ENCODE data around the gene SLC39A1. TPM values are rescaled to one million over a fixed set of nuclear protein-coding genes. Genes with fewer than 3 reads are reported as not detected.
"Not testable (repeated sequence)": the region's sequence is repeated elsewhere in the genome, so short reads cannot be mapped to it uniquely, and the experiment has no call there.

SLC39A1 gene
- polyA plus RNA-seq, 2 of the 4 experiments (the other 2 are of a cell fraction), result 80.6 to 108 TPM

DNA sequence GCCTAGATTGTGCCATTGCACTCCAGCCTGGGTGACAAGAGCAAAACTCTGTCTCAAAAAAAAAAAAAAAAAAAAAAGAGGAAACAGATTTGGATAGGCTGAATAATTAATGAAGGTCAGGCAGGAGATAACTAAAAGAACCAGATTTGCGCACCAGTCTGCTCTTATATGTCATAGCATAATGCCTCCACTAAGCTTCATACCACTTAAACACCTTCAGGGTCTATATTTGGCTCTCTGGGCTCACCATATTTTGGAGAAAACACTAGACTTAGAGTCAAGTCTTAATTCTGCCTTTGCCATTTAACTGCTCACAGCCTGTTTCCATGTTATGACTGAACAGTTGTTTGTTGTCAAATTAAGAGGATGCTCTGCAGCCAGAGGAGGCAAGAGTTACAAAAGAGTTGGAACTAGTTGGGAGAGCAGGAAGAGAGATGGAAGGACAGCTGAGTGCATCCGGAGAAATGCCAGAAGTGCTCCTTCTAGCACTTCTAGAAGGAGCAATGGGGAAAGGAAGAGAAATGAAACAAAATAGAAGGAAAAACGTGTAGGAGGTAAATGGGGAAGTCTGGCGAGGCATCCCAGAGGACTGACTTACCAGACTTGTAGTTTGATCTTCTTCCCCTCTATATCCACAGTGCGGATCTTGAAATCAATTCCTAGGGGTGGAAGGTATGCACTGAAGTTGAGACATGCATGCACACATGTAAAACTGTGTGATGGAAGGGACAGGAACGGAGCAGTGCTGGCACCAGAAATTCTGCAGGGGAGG lies 21.0 kb upstream of the SLC39A1 start (continued):
- TF ChIP-seq MAX (IDR thresholded peaks at IDR 0.05) (no peak), EP300 (IDR thresholded peaks at IDR 0.05) (no peak), HOXB5 (CRISPR knock-in tag; IDR thresholded peaks at IDR 0.05) (no peak), HOXA7 (CRISPR knock-in tag; IDR thresholded peaks at IDR 0.05) (no peak), CEBPB (IDR thresholded peaks at IDR 0.05) (no peak), ZSCAN20 (CRISPR knock-in tag; IDR thresholded peaks at IDR 0.05) (no peak)

- DNase-seq (ENCODE audit: low read depth in 1 of 2, low spot score in 1 of 2); H3K4me2 ChIP-seq; FAIRE-seq; H3K9me3 ChIP-seq; H3K27ac ChIP-seq; ATAC-seq; H3K4me3 ChIP-seq: not testable (repeated sequence)
- ChIA-PET CTCF (interaction anchor here (1.8 kb wide), 1 partner anchor 304 kb away, joined by 4 read pairs; no protein-coding TSS in a partner anchor), POLR2A (interaction anchor here (1.0 kb wide), 1 partner anchor 8 kb away, joined by 4 read pairs; no protein-coding TSS in a partner anchor)
- H3K4me1 ChIP-seq, result peaks cover 17% of the 10 kb centered on the region
- WGBS (ENCODE audit: missing lambda C conversion rate), result 100% methylated on average over 2 of the region's 2 CpGs
Observed at GRCh38 chr1:153981735-153982134, 18.4 kb upstream of the SLC39A1 start.

- not testable (repeated sequence) for ATAC-seq; H3K4me2 ChIP-seq; H3K4me3 ChIP-seq; H3K27ac ChIP-seq; DNase-seq (ENCODE audit: low read depth in 1 of 2, low spot score in 1 of 2); FAIRE-seq; H3K9me3 ChIP-seq
- POLR2A ChIA-PET, result interaction anchor here (3.5 to 4.4 kb wide), 2 partner anchors 12 kb away, joined by 52 to 78 read pairs; partner anchors contain the start of genes CREB3L4 and RPS27
- H3K4me1 ChIP-seq, result peaks cover 18% of the 10 kb centered on the region
- 93% methylated on average over 11 of the region's 12 CpGs for WGBS (ENCODE audit: missing lambda C conversion rate)
- CTCF ChIA-PET, result interaction anchor here (1.0 to 7.5 kb wide), 7 partner anchors 7 to 182 kb away, joined by 3 to 90 read pairs (median 9); partner anchors contain the start of genes CREB3L4, DENND4B and RAB13
Observed at GRCh38 chr1:153979091-153979490, 15.8 kb upstream of the SLC39A1 start.

GRCh38 chr1:153978274-153978909 lies 15.1 kb upstream of the SLC39A1 start:
- Histone ChIP-seq H3K4me1 (peaks cover 18% of the 10 kb centered on the region), H3K4me3 (peak overlapping the region; percentile 92), H3K9me3 (no peaks in the 10 kb centered on the region), H3K4me2 (peak overlapping the region; percentile 92), H3K27ac (peak overlapping the region; percentile 88 to 95; a peak in 5 of 6 replicates)
- ChIA-PET POLR2A (interaction anchor here (0.9 to 4.4 kb wide), 6 partner anchors 11 to 194 kb away, joined by 3 to 78 read pairs (median 10); partner anchors contain the start of genes CREB3L4, DENND4B, RPS27 and SLC39A1), CTCF (interaction anchor here (0.5 to 7.5 kb wide), 10 partner anchors 8 to 947 kb away, joined by 3 to 90 read pairs (median 6); partner anchors contain the start of genes CREB3L4, DENND4B and RAB13)
- no peak for DNase-seq (ENCODE audit: low read depth in 1 of 2, low spot score in 1 of 2)
- TF ChIP-seq MYC (IDR thresholded peaks at IDR 0.05; ENCODE audit: borderline replicate concordance, low read length) (no peak), TFCP2L1 (CRISPR knock-in tag; IDR thresholded peaks at IDR 0.05) (no peak), ATOH8 (CRISPR knock-in tag; IDR thresholded peaks at IDR 0.05; ENCODE audit: low read depth) (no peak), CBX8 (IDR thresholded peaks at IDR 0.05) (no peak), PBX3 (IDR thresholded peaks at IDR 0.05) (no peak), FOXS1 (CRISPR knock-in tag; IDR thresholded peaks at IDR 0.05) (no peak), SMC3 (IDR thresholded peaks at IDR 0.05) (no peak), MAFK (IDR thresholded peaks at IDR 0.05; ENCODE audit: partially characterized antibody) (no peak), CBX2 (IDR thresholded peaks at IDR 0.05; ENCODE audit: borderline replicate concordance, low read depth) (no peak), EHF (CRISPR knock-in tag; IDR thresholded peaks at IDR 0.05) (no peak), KDM5A (IDR thresholded peaks at IDR 0.05) (no peak), FOSL2 (IDR thresholded peaks at IDR 0.05) (no peak), FOSL2 (CRISPR knock-in tag; IDR thresholded peaks at IDR 0.05) (no peak), NR3C1 (IDR thresholded peaks at IDR 0.05) (no peak), FOSB (CRISPR knock-in tag; IDR thresholded peaks at IDR 0.05) (no peak), POLR2AphosphoS2 (conservative IDR thresholded peaks at IDR 0.05; ENCODE audit: low read length) (no peak)
- TF ChIP-seq, protein P1, sequence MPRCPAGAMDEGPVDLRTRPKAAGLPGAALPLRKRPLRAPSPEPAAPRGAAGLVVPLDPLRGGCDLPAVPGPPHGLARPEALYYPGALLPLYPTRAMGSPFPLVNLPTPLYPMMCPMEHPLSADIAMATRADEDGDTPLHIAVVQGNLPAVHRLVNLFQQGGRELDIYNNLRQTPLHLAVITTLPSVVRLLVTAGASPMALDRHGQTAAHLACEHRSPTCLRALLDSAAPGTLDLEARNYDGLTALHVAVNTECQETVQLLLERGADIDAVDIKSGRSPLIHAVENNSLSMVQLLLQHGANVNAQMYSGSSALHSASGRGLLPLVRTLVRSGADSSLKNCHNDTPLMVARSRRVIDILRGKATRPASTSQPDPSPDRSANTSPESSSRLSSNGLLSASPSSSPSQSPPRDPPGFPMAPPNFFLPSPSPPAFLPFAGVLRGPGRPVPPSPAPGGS (IDR thresholded peaks at IDR 0.05), result no peak
- 72% methylated on average over 9 of the region's 9 CpGs for WGBS (ENCODE audit: missing lambda C conversion rate)
- FAIRE-seq, result no peak
- no peak for ATAC-seq

Measured in A549 (cell line).